HG03378 (cell line): ENCODE measurements around the gene PHLPP2.

Experiments
- ATAC-seq: cut with Tn5 transposase; IDR thresholded peaks from one replicate; pipeline ENCODE4 v1.9.1; 2021; ENCODE audit warnings: mild to moderate bottlenecking, moderate library complexity; ENCODE audit not compliant: unreplicated experiment

Gene PHLPP2

DNA sequence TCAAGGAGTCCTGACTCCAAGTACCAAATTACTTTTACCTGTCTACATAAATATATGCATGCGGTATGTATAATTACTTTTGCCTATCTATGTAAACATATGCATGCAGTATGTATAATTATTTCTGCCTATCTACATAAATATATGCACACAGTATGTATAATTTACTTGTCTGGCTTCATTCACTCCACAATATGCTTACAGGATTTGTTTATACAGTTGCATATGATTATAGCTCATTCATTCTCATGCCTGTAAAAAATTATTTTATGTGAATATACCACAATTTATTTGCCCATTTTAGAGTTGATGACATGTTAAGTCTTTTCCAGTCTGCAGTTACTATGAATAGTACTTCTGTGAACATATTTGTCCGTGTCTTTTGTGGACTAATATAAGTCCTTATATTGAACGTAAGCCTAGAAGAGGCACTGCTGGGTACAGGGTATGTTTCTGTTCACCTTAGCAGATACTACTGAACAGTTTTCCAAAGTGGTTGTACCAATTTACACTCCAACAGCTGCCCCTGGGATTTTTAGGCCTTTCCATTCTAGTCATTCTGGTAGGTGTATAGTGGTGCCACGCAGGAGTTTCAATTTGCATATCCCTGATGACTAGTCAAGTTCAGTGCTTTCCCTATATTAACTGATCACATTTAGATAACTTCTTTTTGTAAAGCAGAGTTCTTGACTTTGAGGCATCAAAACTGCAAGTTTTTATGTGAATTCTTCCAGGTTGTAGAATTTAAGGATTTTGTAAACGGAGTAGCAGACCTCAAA lies 51.5 kb downstream of the PHLPP2 start:
- no peak for ATAC-seq

DNA sequence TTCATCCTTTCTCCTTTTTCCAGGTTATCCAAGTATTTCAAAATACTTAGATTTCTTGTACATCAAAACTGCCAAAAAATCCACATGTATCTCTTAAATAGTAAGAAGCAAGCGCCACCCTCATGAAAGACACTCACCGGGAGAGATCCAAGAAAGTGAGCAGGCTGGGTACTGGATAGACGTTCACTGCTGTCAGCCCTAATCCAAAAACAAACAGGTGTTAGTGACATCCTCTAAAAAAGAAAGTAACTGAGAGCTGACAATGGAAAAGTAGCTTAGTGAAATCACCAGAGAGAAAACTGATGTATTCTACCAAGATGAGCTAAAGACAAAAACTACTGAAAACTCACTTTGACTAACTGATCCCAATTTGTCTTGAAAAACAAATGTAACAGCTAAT lies 52.4 kb downstream of the PHLPP2 start:
- no peak for ATAC-seq

DNA sequence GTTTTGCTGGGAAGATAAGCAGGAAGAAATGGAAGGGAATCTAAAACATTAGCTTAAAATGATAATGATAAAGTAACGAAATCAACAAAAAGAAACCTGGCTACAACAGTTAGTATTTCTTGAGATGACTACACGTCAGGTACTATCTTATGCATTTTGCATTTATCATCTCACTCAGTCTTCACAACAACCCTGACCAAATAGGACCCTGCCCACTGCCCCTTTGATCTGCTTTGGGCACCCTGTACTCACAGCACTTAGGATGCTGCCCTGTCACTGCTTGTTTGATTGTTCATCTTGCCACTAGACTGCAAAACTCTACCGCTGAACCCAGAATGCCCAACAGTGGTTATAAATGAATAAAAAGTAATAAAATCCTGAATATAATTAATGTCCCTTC lies 53.3 kb downstream of the PHLPP2 start:
- ATAC-seq: no peak

- ATAC-seq: no peak
Measured at GRCh38 chr16:71670537-71670936, 54.0 kb downstream of the PHLPP2 start.

GRCh38 chr16:71669926-71670536 lies 54.5 kb downstream of the PHLPP2 start:
- ATAC-seq: no peak

GRCh38 chr16:71666928-71667707 lies 57.4 kb downstream of the PHLPP2 start:
- no peak for ATAC-seq

- ATAC-seq: no peak
Measured at GRCh38 chr16:71666264-71666663, 58.2 kb downstream of the PHLPP2 start.

DNA sequence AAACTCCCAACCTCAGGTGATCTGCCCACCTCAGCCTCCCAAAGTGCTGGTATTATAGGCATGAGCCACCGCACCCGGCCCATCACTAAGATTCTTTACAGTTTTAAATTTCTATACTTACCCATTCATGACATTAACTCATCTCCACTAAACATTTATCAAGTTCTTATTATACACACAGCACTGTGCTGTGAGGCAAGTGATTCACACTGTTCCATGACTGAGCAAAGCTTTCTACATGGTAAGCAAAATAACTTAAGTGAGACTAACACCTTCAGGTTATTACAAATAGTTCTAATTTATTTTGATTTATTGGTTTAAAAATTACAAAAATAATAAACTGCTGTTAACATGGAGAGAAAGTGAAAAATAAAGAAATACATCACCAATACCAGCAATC lies 65.0 kb downstream of the PHLPP2 start:
- no peak for ATAC-seq

- ATAC-seq: no peak
Measured at GRCh38 chr16:71658771-71659170, 65.7 kb downstream of the PHLPP2 start.

GRCh38 chr16:71649704-71650103 lies 74.8 kb downstream of the PHLPP2 start:
- ATAC-seq: no peak

DNA sequence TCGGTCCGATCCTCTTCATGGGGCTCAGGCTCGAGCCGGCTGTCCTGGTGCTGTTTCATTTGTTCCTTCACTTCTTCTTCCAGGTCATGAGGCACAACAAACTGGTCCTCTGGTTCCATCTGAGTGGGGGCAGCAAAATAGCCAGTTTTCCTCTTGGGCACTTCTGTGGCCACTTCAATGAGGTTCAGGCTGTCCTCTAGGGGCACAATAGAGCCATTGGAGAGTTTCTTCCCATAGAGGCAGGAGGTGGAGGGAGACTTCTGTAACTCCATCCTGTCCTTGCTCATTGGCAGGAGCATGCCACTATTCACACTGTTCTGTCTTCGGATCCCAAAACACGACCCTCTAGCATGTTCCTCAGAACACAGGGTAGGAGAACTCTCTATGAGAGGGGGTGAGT lies 75.6 kb downstream of the PHLPP2 start:
- ATAC-seq: no peak

GRCh38 chr16:71648162-71648561 lies 76.3 kb downstream of the PHLPP2 start:
- ATAC-seq: no peak

- ATAC-seq: no peak
Measured at GRCh38 chr16:71647391-71647790, 77.1 kb downstream of the PHLPP2 start.

GRCh38 chr16:71645450-71645849 lies 79.1 kb downstream of the PHLPP2 start:
- no peak for ATAC-seq

DNA sequence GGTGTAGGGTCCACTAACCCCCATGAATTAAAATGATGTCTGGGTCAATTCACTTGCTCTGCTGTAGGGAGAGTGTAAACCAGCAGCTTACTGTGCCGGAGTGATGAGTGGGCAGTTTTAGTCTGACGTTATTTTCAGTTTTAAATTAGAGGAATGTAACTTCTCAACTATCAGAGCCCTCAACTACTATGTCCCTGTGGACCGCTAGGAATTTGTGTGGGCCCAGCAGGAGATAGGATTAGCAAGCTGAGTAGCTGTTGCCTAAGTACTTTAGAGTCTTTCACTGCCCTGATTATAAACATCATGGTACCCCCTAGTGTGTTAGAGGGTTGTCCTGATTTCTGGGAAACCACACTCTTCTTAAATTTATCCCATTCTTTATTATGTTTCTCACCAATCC lies 87.1 kb downstream of the PHLPP2 start:
- no peak for ATAC-seq

DNA sequence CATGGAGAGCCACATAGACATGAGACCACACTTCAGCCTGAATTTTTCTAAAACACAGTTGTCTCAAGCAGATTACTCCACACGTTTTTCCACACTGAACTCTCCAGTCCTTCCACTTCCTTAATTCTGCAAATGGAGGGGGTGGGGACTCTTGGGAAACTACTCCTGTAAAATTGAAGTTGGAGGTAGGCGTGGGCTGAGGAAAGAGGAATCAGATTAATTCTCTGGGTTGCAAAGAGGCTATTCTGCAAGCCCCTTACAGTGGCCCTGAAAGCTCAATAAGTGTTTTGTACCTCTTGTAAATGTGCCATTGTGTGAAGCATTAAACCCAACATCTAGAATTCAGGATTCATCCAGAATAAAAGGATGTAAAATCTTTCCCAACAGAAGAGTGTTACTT lies 88.9 kb downstream of the PHLPP2 start:
- no peak for ATAC-seq

DNA sequence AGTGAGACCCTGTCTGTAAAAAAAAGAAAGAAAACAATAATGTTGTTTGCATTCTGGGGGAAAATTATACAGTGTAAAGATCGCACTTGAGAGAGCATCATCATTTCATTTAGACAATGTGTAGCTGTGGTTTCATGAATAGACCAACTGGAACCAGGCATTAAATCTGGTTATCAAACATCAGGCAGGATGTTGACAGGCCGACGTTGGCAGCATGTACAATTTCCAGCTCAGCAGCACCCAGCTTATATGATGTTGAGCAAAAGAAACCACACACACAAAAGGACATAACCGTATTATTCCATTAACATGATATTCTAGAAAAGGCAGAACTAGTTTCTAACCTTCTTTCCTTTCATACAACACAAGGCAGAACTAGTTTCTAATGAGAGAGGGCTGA lies 92.7 kb downstream of the PHLPP2 start:
- ATAC-seq: no peak

DNA sequence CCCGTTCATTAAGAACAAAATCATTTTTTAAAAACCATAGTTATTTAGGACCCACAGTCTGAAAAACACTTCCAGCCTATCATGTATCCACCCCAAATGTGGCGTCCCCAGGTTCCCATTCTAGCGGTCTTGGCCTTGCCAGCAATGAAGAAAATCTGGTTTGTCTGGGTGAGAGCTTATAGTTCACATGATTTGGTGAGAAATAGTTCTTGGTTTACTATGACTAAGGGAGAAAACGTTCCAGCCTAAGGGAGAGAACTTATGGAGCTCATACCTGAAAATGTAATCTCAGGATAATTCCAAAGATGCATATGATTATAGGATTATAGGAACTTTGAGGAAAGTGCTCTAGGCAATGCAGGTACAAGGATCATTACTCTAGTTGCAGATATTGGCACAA lies 93.7 kb downstream of the PHLPP2 start:
- no peak for ATAC-seq

DNA sequence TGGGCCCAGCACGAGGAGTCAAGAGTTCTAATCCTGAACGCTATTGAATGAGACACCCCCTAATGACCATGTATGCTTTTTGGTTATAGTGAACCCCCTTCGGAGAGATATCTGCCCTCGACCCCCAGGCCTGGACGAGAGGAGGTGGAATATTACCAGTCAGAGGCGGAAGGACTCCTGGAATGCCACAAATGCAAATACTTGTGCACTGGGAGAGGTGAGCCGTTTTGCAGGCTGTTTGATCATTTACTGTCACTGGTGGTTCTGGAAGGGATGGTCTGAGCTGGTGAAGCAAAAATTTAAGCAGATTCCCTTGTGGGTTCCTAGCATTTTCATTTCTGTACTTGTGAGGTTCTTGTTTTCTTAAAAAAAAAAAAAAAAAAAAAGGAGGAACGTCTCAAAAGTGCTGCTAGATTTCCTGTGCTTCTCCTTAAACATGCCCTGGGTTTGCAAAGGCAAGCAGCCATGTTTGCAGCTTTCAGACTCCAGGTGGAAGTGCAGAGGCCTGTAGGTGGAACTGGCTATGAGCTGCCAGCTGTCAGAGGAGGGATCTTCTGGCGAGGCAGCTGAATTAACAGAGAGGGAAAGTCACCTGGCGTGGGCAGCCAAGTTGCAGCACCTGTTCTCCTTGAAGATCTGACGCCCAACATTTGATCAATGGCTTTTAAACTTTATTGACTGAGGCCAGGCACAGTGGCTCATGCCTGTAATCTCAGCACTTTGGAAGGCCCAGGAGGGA lies 95.1 kb downstream of the PHLPP2 start:
- ATAC-seq: no peak

DNA sequence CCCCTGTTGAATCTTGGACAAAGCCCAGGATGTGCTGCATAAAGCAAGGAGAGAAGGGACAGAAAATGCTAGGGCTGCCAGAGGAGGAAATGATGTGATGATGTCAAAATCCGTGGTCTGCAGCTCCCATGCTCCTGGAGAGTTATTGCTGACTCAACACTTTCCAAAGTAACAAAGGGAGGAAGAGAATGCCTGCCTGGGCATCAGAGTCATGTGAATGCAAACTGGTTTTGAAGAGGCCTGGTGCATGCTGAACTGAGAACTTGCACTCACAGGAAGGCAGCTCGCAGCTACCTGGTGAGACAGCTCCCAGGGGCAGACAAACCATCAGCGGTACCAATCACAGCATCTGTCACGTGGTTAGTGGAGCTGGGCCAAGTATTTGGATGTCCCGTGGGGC lies 95.7 kb downstream of the PHLPP2 start:
- ATAC-seq: no peak

GRCh38 chr16:71627731-71628181 lies 96.7 kb downstream of the PHLPP2 start:
- no peak for ATAC-seq
